NB4 (cell line): Measurements from ENCODE around the gene CAMSAP1.

Experiments used
- POLR2A ChIP-seq: IDR thresholded peaks from 2 replicates; pipeline ENCODE4 v1.6.1; 2011; ENCODE audit warnings: mild to moderate bottlenecking; ENCODE audit not compliant: insufficient read length; ENCODE audit errors: extremely low read depth
- TF ChIP-seq, protein P1 (sequence below): IDR thresholded peaks from one replicate; pipeline ENCODE4 v1.5.1; 2012; ENCODE audit warnings: low read depth, low read length
- TF ChIP-seq, protein P2 (sequence below): IDR thresholded peaks from 2 replicates; pipeline ENCODE4 v1.6.1; 2011; ENCODE audit warnings: low read depth, low read length

DNA sequence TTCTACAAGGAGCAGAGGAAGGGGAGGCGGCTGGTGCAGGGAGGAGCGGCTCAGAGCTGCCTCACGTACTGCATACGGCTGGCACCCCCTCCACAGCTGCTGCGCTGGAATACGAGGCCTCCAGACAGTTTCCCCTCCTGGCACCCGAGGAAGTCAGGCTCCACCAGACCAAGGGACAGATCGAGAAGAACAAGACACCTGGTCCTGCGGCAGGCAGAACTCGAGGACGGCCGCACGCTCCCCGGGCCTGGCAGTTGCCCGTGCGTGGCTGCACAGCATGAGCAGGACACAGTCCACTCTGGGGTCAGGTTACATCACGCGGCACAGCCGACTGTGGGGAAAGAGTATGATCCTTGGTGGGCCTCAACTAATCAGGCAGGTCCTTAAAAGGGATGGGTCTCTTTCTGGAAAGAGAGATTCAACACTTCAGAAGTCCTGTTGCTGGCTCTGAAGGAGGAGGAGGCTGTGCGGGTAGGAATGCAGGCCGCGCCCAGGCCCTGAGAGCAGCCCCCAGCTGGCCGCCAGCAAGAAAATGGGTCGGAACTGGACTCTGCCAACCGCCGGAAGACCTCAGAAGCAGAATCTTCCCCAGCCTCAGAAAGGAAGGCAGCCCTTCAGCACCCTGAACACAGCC is 42.3 kb upstream of the CAMSAP1 start:
- TF ChIP-seq, protein P1, sequence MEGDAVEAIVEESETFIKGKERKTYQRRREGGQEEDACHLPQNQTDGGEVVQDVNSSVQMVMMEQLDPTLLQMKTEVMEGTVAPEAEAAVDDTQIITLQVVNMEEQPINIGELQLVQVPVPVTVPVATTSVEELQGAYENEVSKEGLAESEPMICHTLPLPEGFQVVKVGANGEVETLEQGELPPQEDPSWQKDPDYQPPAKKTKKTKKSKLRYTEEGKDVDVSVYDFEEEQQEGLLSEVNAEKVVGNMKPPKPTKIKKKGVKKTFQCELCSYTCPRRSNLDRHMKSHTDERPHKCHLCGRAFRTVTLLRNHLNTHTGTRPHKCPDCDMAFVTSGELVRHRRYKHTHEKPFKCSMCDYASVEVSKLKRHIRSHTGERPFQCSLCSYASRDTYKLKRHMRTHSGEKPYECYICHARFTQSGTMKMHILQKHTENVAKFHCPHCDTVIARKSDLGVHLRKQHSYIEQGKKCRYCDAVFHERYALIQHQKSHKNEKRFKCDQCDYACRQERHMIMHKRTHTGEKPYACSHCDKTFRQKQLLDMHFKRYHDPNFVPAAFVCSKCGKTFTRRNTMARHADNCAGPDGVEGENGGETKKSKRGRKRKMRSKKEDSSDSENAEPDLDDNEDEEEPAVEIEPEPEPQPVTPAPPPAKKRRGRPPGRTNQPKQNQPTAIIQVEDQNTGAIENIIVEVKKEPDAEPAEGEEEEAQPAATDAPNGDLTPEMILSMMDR, result no peak
- TF ChIP-seq, protein P2, sequence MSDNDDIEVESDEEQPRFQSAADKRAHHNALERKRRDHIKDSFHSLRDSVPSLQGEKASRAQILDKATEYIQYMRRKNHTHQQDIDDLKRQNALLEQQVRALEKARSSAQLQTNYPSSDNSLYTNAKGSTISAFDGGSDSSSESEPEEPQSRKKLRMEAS, result no peak
- TF ChIP-seq POLR2A, result no peak
